ENCODE data around the gene NINL. TPM values are rescaled to one million over a fixed set of nuclear protein-coding genes. Genes with fewer than 3 reads are reported as not detected.

The NINL gene
- total RNA-seq, 1 experiment from 2014 or later: 7.2 TPM

DNA sequence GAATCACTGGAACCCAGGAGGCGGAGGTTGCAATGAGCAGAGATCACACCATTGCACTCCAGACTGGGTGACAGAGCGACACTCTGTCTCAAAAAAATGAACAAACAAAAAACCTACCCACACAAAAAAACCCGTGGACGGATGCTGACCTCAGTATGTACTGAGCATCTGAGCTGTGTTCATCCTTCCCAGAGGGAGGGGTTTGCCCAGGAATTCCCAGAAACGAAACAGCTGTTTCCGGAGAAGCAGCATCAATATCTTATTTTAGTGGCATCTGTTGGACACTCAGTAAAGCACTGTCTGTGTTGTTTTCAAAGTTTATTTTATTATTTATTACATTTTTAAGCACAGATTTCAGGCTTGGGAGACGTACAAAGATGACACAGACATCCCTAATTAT is 19.8 kb upstream of the NINL start:
- DNase-seq (ENCODE audit: low read depth, low spot score): no peak
- no peaks in the 10 kb centered on the region for H3K4me1 ChIP-seq (ENCODE audit: control insufficient read depth in 1 of 2, insufficient read depth in 2 of 2, low read length in 2 of 2)
- no peak overlapping the region for H3K9ac ChIP-seq (ENCODE audit: low read length)
- TF ChIP-seq SRF (IDR thresholded peaks at IDR 0.05; ENCODE audit: low read depth): no peak
- no peak for TF ChIP-seq FOSL1 (IDR thresholded peaks at IDR 0.05; ENCODE audit: low read depth)
- no peak for TF ChIP-seq ELF1 (IDR thresholded peaks at IDR 0.05; ENCODE audit: borderline replicate concordance, low read depth)
- TF ChIP-seq, protein P1, sequence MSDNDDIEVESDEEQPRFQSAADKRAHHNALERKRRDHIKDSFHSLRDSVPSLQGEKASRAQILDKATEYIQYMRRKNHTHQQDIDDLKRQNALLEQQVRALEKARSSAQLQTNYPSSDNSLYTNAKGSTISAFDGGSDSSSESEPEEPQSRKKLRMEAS (IDR thresholded peaks at IDR 0.05): no peak
- TF ChIP-seq EZH2phosphoT487 (IDR thresholded peaks at IDR 0.05; ENCODE audit: borderline replicate concordance): no peak
- no peak for TF ChIP-seq RAD21 (IDR thresholded peaks at IDR 0.05; ENCODE audit: low read depth)
- TF ChIP-seq SP1 (IDR thresholded peaks at IDR 0.05; ENCODE audit: low read depth): no peak
- TF ChIP-seq EZH2 (IDR thresholded peaks at IDR 0.05): no peak
- H3K4me2 ChIP-seq (ENCODE audit: low read length): no peak overlapping the region
- ChIA-PET CTCF (no interaction called here), RAD21 (ENCODE audit: low non-redundant PET in 1 of 2, low total read pairs in 2 of 2, uncharacterized antibody in 2 of 2, unreplicated experiment in 2 of 2) (no interaction called here), POLR2A (no interaction called here)
- H3K27me3 ChIP-seq (ENCODE audit: insufficient read depth, low read length): no peaks in the 10 kb centered on the region
- H3K9me2 ChIP-seq (ENCODE audit: insufficient read depth): no peaks in the 10 kb centered on the region
- H3K27ac ChIP-seq (ENCODE audit: low read depth, low read length): no peak overlapping the region
- H3K4me3 ChIP-seq (replicated peaks in 1 of 2; ENCODE audit: low read depth in 1 of 2, low read length in 2 of 2): no peak overlapping the region
- intact Hi-C loops (cut with micrococcal nuclease): no loop called here
- no TSS peak for BruUV-seq (replicated peaks)
- ATAC-seq: no peak
- no peaks in the 10 kb centered on the region for H3K36me3 ChIP-seq (ENCODE audit: control insufficient read depth in 1 of 2, insufficient read depth in 2 of 2, low read length in 2 of 2)
- H4K20me1 ChIP-seq (ENCODE audit: insufficient read depth): no peaks in the 10 kb centered on the region
- H2AFZ ChIP-seq (ENCODE audit: low read depth, low read length, poor library complexity, severe bottlenecking): no peak overlapping the region
- H3K79me2 ChIP-seq (ENCODE audit: insufficient read depth, low read length): no peaks in the 10 kb centered on the region
- no peaks in the 10 kb centered on the region for H3K9me3 ChIP-seq (ENCODE audit: control insufficient read depth in 1 of 2, insufficient read depth in 1 of 2, low read depth in 1 of 2, low read length in 2 of 2)

DNA sequence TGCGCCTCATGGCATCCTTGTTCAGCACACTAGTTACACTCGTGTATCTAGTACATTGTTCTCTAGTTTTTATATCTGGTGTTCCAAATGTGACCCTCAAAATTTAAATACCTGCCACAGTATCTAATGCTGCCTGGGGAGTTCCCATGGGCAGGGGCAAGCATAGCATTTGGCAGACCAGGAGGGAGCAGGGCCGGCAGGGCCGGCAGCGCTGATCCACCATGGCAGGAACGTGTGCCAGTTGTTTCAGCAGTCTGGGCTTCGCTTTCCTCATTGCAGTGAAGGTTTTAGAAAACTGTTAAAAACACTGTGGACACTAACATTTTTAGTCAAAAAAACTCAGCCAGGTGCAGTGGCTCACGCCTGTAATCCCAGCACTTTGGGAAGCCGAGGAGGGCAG is 19.3 kb upstream of the NINL start:
- Histone ChIP-seq H2AFZ (ENCODE audit: low read depth, low read length, poor library complexity, severe bottlenecking) (no peak overlapping the region), H3K4me2 (ENCODE audit: low read length) (no peak overlapping the region), H3K9me2 (ENCODE audit: insufficient read depth) (no peaks in the 10 kb centered on the region), H3K4me1 (ENCODE audit: control insufficient read depth in 1 of 2, insufficient read depth in 2 of 2, low read length in 2 of 2) (no peaks in the 10 kb centered on the region), H3K36me3 (ENCODE audit: control insufficient read depth in 1 of 2, insufficient read depth in 2 of 2, low read length in 2 of 2) (no peaks in the 10 kb centered on the region), H4K20me1 (ENCODE audit: insufficient read depth) (no peaks in the 10 kb centered on the region), H3K79me2 (ENCODE audit: insufficient read depth, low read length) (no peaks in the 10 kb centered on the region), H3K27me3 (ENCODE audit: insufficient read depth, low read length) (no peaks in the 10 kb centered on the region), H3K9ac (ENCODE audit: low read length) (no peak overlapping the region), H3K27ac (ENCODE audit: low read depth, low read length) (no peak overlapping the region), H3K4me3 (replicated peaks in 1 of 2; ENCODE audit: low read depth in 1 of 2, low read length in 2 of 2) (no peak overlapping the region), H3K9me3 (ENCODE audit: control insufficient read depth in 1 of 2, insufficient read depth in 1 of 2, low read depth in 1 of 2, low read length in 2 of 2) (no peaks in the 10 kb centered on the region)
- BruUV-seq (replicated peaks): no TSS peak
- ChIA-PET RAD21 (ENCODE audit: low non-redundant PET in 1 of 2, low total read pairs in 2 of 2, uncharacterized antibody in 2 of 2, unreplicated experiment in 2 of 2) (no interaction called here), POLR2A (no interaction called here), CTCF (no interaction called here)
- intact Hi-C loops (cut with micrococcal nuclease): no loop called here
- ATAC-seq (no peak), DNase-seq (ENCODE audit: low read depth, low spot score) (no peak)
- TF ChIP-seq EZH2phosphoT487 (IDR thresholded peaks at IDR 0.05; ENCODE audit: borderline replicate concordance) (no peak), POLR2AphosphoS5 (IDR thresholded peaks at IDR 0.05; ENCODE audit: low read depth, low read length) (no peak), RAD21 (IDR thresholded peaks at IDR 0.05; ENCODE audit: low read depth) (no peak), ZNF274 (IDR thresholded peaks at IDR 0.05; ENCODE audit: low read depth, low read length) (no peak), POLR2A (IDR thresholded peaks at IDR 0.05; ENCODE audit: borderline replicate concordance, extremely low read depth, insufficient read depth, insufficient read length) (no peak), ELF1 (IDR thresholded peaks at IDR 0.05; ENCODE audit: borderline replicate concordance, low read depth) (no peak), SRF (IDR thresholded peaks at IDR 0.05; ENCODE audit: low read depth) (no peak), EGR1 (IDR thresholded peaks at IDR 0.05; ENCODE audit: low read depth) (no peak), CBX3 (IDR thresholded peaks at IDR 0.05; ENCODE audit: low read depth) (no peak)
- TF ChIP-seq, protein P2, sequence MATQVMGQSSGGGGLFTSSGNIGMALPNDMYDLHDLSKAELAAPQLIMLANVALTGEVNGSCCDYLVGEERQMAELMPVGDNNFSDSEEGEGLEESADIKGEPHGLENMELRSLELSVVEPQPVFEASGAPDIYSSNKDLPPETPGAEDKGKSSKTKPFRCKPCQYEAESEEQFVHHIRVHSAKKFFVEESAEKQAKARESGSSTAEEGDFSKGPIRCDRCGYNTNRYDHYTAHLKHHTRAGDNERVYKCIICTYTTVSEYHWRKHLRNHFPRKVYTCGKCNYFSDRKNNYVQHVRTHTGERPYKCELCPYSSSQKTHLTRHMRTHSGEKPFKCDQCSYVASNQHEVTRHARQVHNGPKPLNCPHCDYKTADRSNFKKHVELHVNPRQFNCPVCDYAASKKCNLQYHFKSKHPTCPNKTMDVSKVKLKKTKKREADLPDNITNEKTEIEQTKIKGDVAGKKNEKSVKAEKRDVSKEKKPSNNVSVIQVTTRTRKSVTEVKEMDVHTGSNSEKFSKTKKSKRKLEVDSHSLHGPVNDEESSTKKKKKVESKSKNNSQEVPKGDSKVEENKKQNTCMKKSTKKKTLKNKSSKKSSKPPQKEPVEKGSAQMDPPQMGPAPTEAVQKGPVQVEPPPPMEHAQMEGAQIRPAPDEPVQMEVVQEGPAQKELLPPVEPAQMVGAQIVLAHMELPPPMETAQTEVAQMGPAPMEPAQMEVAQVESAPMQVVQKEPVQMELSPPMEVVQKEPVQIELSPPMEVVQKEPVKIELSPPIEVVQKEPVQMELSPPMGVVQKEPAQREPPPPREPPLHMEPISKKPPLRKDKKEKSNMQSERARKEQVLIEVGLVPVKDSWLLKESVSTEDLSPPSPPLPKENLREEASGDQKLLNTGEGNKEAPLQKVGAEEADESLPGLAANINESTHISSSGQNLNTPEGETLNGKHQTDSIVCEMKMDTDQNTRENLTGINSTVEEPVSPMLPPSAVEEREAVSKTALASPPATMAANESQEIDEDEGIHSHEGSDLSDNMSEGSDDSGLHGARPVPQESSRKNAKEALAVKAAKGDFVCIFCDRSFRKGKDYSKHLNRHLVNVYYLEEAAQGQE (IDR thresholded peaks at IDR 0.05; ENCODE audit: low read depth): no peak
